ENCODE data around the gene RASIP1. TPM values are rescaled to one million over a fixed set of nuclear protein-coding genes. Genes with fewer than 3 reads are reported as not detected.

The RASIP1 gene
- total RNA-seq, 2 donors from 2014 or later, result 0.19 to 0.66 TPM

DNA sequence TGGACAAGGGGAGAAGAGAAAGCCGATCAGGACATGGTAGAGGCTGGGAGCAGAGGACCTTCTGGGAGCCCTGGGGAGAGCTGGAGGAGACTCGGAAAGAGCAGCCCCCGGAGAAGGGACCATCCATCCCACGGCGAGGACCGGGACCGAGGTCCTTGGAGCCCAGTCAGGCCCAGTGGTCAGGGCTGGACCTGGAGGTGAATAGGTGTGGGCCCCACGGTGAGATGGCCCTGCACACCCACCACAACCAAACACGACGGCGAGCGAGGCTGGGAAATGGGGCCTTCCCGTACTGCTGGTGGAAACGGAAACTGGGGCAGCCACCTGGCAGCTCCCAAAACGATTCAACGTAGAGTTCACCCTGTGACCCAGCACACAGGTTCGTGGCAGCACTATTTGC lies 63.9 kb downstream of the RASIP1 start:
- Mint-ChIP-seq H3K27ac (peak overlapping the region in 1 of 2 donors; percentile 38), H3K9me3 (no peaks in the 10 kb centered on the region), H3K36me3 (no peaks in the 10 kb centered on the region)
- DNase-seq (ENCODE audit: low spot score in 2 of 2) (no peak), ATAC-seq (no peak)

DNA sequence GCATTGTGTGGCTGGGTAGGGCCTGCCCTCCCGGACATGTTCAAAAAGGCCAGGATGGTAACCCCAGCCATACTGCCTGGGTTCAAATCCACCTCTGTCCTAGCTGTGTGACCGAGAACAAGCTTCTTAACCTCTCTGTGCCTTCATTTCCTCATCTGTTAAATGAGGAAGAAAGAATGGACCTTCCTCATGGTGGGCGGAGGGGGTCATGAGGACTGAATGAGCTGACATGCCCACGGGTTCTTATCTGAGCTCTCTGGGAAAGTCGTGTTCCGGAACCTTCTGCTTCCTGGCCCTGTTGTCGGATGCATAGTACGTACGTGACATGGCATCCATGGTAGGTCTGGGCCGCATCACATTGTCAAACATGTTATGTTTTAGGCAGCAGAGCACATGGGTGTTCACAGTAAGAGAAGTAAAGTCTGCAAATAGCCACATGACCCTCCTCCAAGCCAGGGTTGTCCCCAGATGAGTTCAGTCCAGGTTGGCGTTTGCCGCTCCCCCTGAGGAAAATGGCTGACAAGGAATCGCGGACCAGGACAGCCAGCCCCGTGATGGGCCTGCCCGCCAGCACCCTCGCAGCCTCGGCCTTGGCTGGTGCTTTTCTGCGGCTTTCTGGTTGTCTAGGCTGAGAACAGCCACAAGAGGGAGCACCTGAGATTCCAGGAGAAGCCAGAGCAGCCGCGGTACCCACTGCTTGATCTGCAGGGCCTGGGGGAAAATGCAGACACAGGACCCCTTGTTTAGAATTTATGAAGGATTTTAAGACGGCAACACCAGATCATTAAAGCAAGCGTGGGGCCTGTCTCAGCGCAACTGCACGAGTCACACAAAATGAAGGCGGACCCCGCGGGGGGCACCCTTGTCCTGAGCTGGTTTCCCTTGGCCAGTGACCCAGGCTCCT lies 65.2 kb downstream of the RASIP1 start:
- DNase-seq (ENCODE audit: low spot score in 2 of 2) (peak; percentile 70 to 82), ATAC-seq (peak; percentile 86 to 87)
- Mint-ChIP-seq H3K27ac (peak overlapping the region in 1 of 2 donors; percentile 81), H3K36me3 (no peaks in the 10 kb centered on the region), H3K9me3 (no peaks in the 10 kb centered on the region)

GRCh38 chr19:48674216-48674809 lies 66.1 kb downstream of the RASIP1 start:
- H3K27ac Mint-ChIP-seq, result no peak overlapping the region
- no peak for ATAC-seq
- no peaks in the 10 kb centered on the region for H3K36me3 Mint-ChIP-seq
- no peak for DNase-seq (ENCODE audit: low spot score in 2 of 2)
- peaks cover 0 to 5% of the 10 kb centered on the region in 2 donors for H3K9me3 Mint-ChIP-seq

- DNase-seq (ENCODE audit: low spot score in 2 of 2) (no peak), ATAC-seq (no peak)
- Mint-ChIP-seq H3K36me3 (no peaks in the 10 kb centered on the region), H3K27ac (no peak overlapping the region), H3K9me3 (peaks cover 0 to 10% of the 10 kb centered on the region in 2 donors)
These were observed 66.8 kb downstream of the RASIP1 start for GRCh38 chr19:48673436-48674100.

GRCh38 chr19:48672994-48673393 lies 67.4 kb downstream of the RASIP1 start, which contains the start of gene NTN5:
Gene NTN5, minus strand, starts transcription at chr19:48673017. Its CDS starts 2,031 bp downstream, at chr19:48670986.
- Mint-ChIP-seq H3K27ac (no peak within 1 kb of the TSS), H3K9me3 (peaks cover 0 to 10% of the 10 kb centered on the region in 2 donors), H3K36me3 (no peaks in the 10 kb centered on the region)
- DNase-seq (ENCODE audit: low spot score in 2 of 2) (no peak), ATAC-seq (no peak)

- H3K27ac Mint-ChIP-seq, result no peak overlapping the region
- DNase-seq (ENCODE audit: low spot score in 2 of 2), result no peak
- no peaks in the 10 kb centered on the region for H3K36me3 Mint-ChIP-seq
- H3K9me3 Mint-ChIP-seq, result peaks cover 0 to 10% of the 10 kb centered on the region in 2 donors
- ATAC-seq, result no peak
These were observed 68.9 kb downstream of the RASIP1 start for GRCh38 chr19:48671446-48671995.

GRCh38 chr19:48670699-48671445 lies 69.5 kb downstream of the RASIP1 start:
- DNase-seq (ENCODE audit: low spot score in 2 of 2), result no peak
- Mint-ChIP-seq H3K27ac (no peak overlapping the region), H3K36me3 (no peaks in the 10 kb centered on the region), H3K9me3 (peaks cover 0 to 10% of the 10 kb centered on the region in 2 donors)
- no peak for ATAC-seq

Other genes starting within 250 kb of the RASIP1 start
- gene LMTK3, start 228.8 kb downstream of the RASIP1 start, total RNA-seq, result 1 to 10 TPM; 2.9 to 9.5 TPM
- gene SULT2B1, start 188.4 kb downstream of the RASIP1 start, total RNA-seq, result not detected
- gene SPACA4, start 133.9 kb downstream of the RASIP1 start, total RNA-seq, result not detected
- gene FAM83E, start 125.5 kb downstream of the RASIP1 start, total RNA-seq, result 1 to 10 TPM; 5.5 to 9.1 TPM
- gene RPL18, start 121.4 kb downstream of the RASIP1 start, total RNA-seq, result 1,000 to 10,000 TPM; 2,030 to 2,264 TPM
- gene SPHK2, start 121.1 kb downstream of the RASIP1 start, total RNA-seq, result 10 to 100 TPM; 25.7 to 40.4 TPM
- 10 to 100 TPM; 10.5 to 16.9 TPM for gene DBP, start 103.2 kb downstream of the RASIP1 start, total RNA-seq
- gene CA11, start 94.4 kb downstream of the RASIP1 start, total RNA-seq, result 10 to 100 TPM in 1 of 2 donors, 1 to 10 TPM in 1; 7.9 to 10.9 TPM
- gene NTN5, start 67.6 kb downstream of the RASIP1 start, total RNA-seq, result 1 to 10 TPM; 1.6 to 2.5 TPM
- gene FUT2, start 44.6 kb downstream of the RASIP1 start, total RNA-seq, result not detected
- gene MAMSTR, start 20.9 kb downstream of the RASIP1 start, total RNA-seq, result 1 to 10 TPM; 1.1 to 1.4 TPM
- gene IZUMO1, start 6.3 kb upstream of the RASIP1 start, total RNA-seq, result not detected
- under 1 TPM in 1 of 2 donors, not detected in 1; 0.41 TPM for gene FUT1, start 12.0 kb upstream of the RASIP1 start, total RNA-seq
- not detected for gene FGF21, start 14.9 kb upstream of the RASIP1 start, total RNA-seq
- gene BCAT2, start 70.4 kb upstream of the RASIP1 start, total RNA-seq, result 10 to 100 TPM; 33.9 to 72.1 TPM
- gene HSD17B14, start 95.9 kb upstream of the RASIP1 start, total RNA-seq, result 1 to 10 TPM; 1.3 to 1.7 TPM
- 10 to 100 TPM in 1 of 2 donors, 1 to 10 TPM in 1; 9.1 to 20.3 TPM for gene PLEKHA4, start 128.0 kb upstream of the RASIP1 start, total RNA-seq
- gene PPP1R15A, start 131.8 kb upstream of the RASIP1 start, total RNA-seq, result 100 to 1,000 TPM in 1 of 2 donors, 10 to 100 TPM in 1; 93.1 to 133 TPM
- 1 to 10 TPM in 1 of 2 donors, under 1 TPM in 1; 0.52 to 1.1 TPM for gene TULP2, start 158.1 kb upstream of the RASIP1 start, total RNA-seq
- gene NUCB1, start 159.7 kb upstream of the RASIP1 start, total RNA-seq, result 100 to 1,000 TPM; 191 to 254 TPM
- 1 to 10 TPM; 2.2 to 7.4 TPM for gene DHDH, start 193.1 kb upstream of the RASIP1 start, total RNA-seq
- 100 to 1,000 TPM; 191 to 711 TPM for gene BAX, start 214.3 kb upstream of the RASIP1 start, total RNA-seq
- 1,000 to 10,000 TPM; 1,148 to 2,898 TPM for gene FTL, start 224.7 kb upstream of the RASIP1 start, total RNA-seq

Data from activated naive CD4-positive, alpha-beta T cell treated with anti-CD3 and anti-CD28 coated beads, Interleukin-2, amount 50 U/mL, for 72 hours (primary cell).